ENCODE results near the gene PLLP. TPM values are rescaled to one million over a fixed set of nuclear protein-coding genes. Genes with fewer than 3 reads are reported as not detected.
A peak's percentile ranks its signal among the peaks of the same experiment; 100 is the strongest.

Gene PLLP
- total RNA-seq, 3 donors from 2014 or later, result 3.8 to 44.6 (median 7.9) TPM

DNA sequence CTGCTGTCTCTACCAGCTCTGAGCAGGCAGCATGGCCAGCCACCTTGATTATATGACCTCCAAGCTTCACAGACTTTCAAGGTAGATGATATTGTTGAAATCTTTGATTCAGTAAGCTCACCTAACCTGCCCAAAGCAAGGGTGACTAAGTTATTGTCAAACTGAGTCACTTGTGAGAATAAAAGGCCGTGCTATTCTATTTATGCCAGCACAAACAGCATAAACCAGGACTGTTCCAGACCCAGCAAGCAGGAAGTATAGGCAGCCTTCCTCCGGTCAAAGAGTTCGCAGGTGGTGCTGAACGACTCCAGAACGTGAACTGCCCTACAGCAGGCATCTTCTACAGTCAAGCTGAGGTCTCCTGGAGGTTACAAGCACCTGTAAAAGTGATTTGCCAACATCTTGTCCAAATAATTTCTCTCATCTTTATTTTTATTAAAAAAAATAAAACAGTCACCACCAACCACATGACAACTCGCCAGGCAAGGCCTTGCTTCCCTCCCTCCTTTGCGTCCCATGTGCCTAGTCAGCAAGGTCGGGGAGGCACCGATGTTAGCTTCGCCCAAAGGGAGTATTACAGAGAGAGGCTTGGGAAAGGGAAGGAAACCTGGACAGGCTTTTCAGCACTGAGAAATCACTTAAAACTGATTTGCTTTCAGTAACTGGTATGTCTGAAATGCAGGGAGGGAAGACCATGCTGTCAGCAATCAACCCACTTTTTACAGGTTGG is 28.6 kb downstream of the PLLP start:
- Histone ChIP-seq H3K36me3 (no peaks in the 10 kb centered on the region), H3K9me3 (no peaks in the 10 kb centered on the region), H3K4me1 (no peaks in the 10 kb centered on the region), H3K27ac (no peak overlapping the region), H3K4me3 (no peak overlapping the region), H3K27me3 (no peaks in the 10 kb centered on the region)
- DNase-seq (ENCODE audit: low spot score in 2 of 2), result no peak
- intact Hi-C loops (cut with DNase I; ENCODE audit: low total_unique reads), result no loop called here
- TF ChIP-seq POLR2A (IDR thresholded peaks at IDR 0.05) (no peak), POLR2AphosphoS5 (IDR thresholded peaks at IDR 0.05) (no peak), CTCF (IDR thresholded peaks at IDR 0.05) (no peak)

DNA sequence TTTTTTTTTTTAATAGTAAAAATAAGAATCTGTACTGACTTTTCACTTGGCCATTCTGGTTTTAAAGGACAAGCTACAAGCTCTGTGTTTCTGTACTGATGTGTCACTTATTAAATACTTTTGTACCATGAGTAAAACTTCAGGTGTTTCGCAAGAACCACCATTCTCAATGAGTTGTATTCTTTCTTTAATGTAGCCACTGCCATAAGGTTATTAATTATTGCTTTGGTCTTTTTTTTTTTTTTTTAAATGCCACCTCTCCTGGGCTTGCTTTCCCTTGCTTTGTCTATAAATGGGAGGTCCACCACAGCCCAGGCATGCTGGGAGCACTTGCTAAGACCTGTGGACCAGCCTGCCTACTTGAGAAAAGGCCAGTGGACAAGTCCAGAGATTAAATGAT is 31.0 kb downstream of the PLLP start:
- peaks cover 4% of the 10 kb centered on the region for H3K36me3 ChIP-seq
- no peak overlapping the region for H3K27ac ChIP-seq
- no peak for DNase-seq (ENCODE audit: low spot score in 2 of 2)
- intact Hi-C loops (cut with DNase I; ENCODE audit: low total_unique reads), result no loop called here
- TF ChIP-seq POLR2A (IDR thresholded peaks at IDR 0.05) (no peak), CTCF (IDR thresholded peaks at IDR 0.05) (no peak), POLR2AphosphoS5 (IDR thresholded peaks at IDR 0.05) (no peak)
- no peak overlapping the region for H3K4me3 ChIP-seq
- H3K4me1 ChIP-seq, result no peaks in the 10 kb centered on the region
- H3K27me3 ChIP-seq, result no peaks in the 10 kb centered on the region
- H3K9me3 ChIP-seq, result no peaks in the 10 kb centered on the region

- peaks cover 4% of the 10 kb centered on the region for H3K36me3 ChIP-seq
These were observed 32.2 kb downstream of the PLLP start for GRCh38 chr16:57252148-57252721.

GRCh38 chr16:57251352-57251751 is 33.1 kb downstream of the PLLP start:
- TF ChIP-seq POLR2AphosphoS5 (IDR thresholded peaks at IDR 0.05) (no peak), POLR2A (IDR thresholded peaks at IDR 0.05) (no peak), CTCF (IDR thresholded peaks at IDR 0.05) (no peak)
- H3K9me3 ChIP-seq, result no peaks in the 10 kb centered on the region
- H3K4me3 ChIP-seq, result no peak overlapping the region
- DNase-seq (ENCODE audit: low spot score in 2 of 2), result no peak
- intact Hi-C loops (cut with DNase I; ENCODE audit: low total_unique reads), result no loop called here
- peaks cover 4% of the 10 kb centered on the region for H3K36me3 ChIP-seq
- H3K27me3 ChIP-seq, result no peaks in the 10 kb centered on the region
- peaks cover 0 to 2% of the 10 kb centered on the region in 2 donors for H3K4me1 ChIP-seq
- H3K27ac ChIP-seq, result no peak overlapping the region

More at GRCh38 chr16:57252148-57252721, 32.2 kb downstream of the PLLP start:
- intact Hi-C loops (cut with DNase I; ENCODE audit: low total_unique reads), result no loop called here
- DNase-seq (ENCODE audit: low spot score in 2 of 2), result no peak
- Histone ChIP-seq H3K27me3 (no peaks in the 10 kb centered on the region), H3K9me3 (no peaks in the 10 kb centered on the region), H3K4me3 (no peak overlapping the region), H3K27ac (no peak overlapping the region), H3K4me1 (no peaks in the 10 kb centered on the region)
- no peak for TF ChIP-seq CTCF (IDR thresholded peaks at IDR 0.05)
- TF ChIP-seq POLR2A (IDR thresholded peaks at IDR 0.05), result no peak
- no peak for TF ChIP-seq POLR2AphosphoS5 (IDR thresholded peaks at IDR 0.05)

DNA sequence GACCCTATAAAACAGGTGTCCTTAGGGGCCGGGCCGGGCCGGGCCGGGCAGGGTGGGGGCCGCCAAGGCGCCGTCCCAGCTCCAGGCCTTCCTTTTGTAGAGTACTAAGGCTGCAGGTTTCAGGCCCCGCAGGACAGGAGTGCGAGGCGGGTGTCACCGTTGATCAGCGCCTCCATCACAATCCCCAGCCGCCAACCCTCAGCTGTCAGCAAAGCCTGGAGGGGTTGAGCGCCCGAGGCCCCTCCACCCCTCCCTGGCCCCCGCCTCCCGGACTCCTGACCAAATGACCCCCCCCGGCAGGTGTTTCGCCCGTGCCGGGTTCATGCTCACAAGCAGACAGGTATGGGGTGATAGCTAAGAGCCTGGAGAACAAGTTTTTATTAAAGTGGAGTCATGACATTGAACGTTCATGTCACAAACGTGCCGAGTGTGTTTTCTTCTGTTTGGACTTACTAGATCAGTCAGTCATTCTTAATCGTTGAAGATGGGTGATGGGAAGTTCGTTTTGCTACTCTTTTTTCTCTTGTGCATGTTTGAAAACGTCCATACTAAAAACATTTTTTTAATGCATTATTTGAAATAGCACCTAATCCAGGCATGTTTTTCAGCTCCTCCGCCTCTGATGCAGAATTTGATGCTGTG is 38.9 kb downstream of the PLLP start:
- no peaks in the 10 kb centered on the region for H3K27me3 ChIP-seq
- intact Hi-C loops (cut with DNase I; ENCODE audit: low total_unique reads), result loop anchor here (5.0 kb wide), 1 partner anchor 52 kb away; no protein-coding TSS in a partner anchor
- peak overlapping the region; percentile 76 to 89 (median 81) for H3K4me3 ChIP-seq
- no peaks in the 10 kb centered on the region for H3K9me3 ChIP-seq
- no peak for TF ChIP-seq POLR2A (IDR thresholded peaks at IDR 0.05)
- no peak for TF ChIP-seq POLR2AphosphoS5 (IDR thresholded peaks at IDR 0.05)
- TF ChIP-seq CTCF (IDR thresholded peaks at IDR 0.05), result no peak
- peaks cover 4% of the 10 kb centered on the region for H3K36me3 ChIP-seq
- peak overlapping the region; percentile 91 for H3K27ac ChIP-seq
- peaks cover 0 to 7% of the 10 kb centered on the region in 2 donors for H3K4me1 ChIP-seq
- DNase-seq (ENCODE audit: low spot score in 2 of 2), result peak in 1 of 2 donors; percentile 50
